GM11168 (cell line): ENCODE data around the gene COL23A1.
"Not testable (repeated sequence)": the region's sequence is repeated elsewhere in the genome, so short reads cannot be mapped to it uniquely, and the experiment has no call there.

Source experiments
- in situ Hi-C: fragments of 300-500 bp; cut with MboI; formaldehyde crosslinking; loops from one replicate; pipeline ENCODE4 v1.12.0; 2022; ENCODE audit warnings: low sequenced_read_pairs; ENCODE audit not compliant: unreplicated experiment

COL23A1 gene

DNA sequence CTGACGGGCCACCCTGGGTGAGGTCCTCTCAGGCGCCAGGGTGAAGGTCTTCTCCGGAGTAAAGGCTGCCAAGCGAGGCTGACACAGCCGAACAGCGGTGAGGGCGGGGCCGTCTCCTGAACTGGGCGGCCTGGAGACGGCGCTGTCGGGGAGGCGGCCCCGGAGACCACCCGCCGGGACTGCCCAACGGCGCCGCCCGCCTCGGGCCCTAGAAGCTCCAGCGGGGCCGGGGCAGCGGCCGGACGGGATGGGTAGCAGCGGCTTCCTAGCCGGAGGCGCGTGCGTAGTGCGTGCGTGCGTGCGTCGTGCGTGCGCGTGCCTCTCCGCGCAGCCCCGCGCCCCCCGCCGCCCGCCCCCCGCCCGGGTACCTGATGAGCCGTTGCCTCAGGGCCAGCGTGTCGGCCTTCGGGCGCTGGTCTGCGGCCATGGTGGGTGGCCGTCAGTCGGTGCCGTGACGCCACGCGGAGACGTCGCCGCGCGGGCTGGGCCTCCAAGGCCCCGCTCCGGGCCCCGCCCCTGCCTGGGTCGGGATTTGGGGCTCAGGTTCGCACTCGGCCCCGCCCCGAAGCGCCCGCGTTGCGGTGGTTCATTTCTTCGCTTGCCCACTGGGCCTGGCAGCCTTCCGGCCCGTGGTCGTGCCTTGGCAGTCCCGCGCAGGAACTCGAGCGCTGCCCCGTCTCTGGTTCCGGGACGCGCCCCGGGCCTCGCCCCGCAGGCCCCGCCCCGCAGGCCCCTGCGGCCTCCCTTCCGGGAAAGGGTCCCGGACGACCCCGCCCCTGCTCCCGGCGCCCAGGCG lies 357.9 kb downstream of the COL23A1 start, which contains the start of gene PHYKPL:
Gene PHYKPL (minus strand): TSS at position 679 of the 796 bp plus-strand sequence. CDS start 252 bp downstream, at position 427.
- in situ Hi-C loops = no loop called here

DNA sequence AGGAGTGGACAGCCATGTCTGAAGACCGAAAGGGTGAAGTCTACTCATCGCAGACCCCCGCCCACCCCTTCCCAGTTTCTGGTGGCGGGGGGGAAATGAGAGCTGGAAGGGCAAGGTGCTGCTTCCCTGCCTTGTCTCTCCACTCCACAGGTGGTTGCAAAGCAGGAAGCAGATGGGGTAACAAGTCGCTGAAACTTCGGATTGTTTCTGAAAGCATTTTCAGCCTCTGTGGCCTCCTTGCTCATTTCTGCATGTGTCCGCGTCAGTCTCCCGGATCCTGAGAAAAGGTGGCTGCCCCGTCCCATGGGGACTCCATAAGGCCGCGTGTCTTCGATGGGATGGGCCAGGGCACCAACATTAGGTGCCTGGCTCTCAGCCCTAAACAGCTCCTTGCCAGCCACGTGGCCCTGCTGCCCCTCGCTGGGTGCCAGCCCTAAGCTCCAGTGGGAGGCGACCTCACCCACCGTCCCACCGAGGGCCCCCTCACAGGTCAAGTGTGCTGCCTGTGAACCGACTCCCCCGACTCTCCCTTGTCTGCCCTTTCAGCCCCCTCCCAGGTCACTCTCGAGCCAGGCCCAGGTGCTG lies 358.6 kb downstream of the COL23A1 start:
- in situ Hi-C loops = no loop called here

DNA sequence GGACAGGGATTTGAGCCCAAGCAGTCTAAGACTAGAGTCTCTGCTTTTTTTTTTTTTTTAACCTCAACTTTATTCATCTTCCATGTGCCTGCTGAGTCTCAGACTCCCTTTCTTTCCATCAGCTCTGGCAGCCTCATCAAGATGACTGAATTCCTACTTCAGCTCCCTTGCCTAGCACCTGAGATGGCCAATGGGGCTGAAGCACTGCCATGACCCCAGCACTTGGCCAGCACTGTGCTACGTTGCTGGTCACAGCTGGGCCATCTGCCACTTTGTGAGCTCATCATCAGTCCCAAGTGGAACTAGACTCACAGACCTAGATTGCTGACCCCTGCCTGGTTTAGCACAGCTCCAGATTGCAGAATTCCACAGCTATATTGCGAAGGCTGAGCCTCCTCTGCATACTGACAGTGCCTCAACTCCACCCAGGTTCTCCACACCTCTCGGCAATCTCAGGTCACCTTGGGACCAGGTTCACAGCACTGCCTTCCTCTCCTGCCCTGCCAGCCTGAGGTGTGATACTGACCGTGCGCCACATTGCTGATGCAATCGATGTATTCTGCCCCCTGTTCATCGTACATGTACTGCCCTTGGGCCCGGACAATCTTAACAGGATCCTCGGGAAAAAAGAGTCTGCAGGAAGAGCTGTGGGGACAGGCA lies 359.2 kb downstream of the COL23A1 start:
- in situ Hi-C loops = no loop called here

DNA sequence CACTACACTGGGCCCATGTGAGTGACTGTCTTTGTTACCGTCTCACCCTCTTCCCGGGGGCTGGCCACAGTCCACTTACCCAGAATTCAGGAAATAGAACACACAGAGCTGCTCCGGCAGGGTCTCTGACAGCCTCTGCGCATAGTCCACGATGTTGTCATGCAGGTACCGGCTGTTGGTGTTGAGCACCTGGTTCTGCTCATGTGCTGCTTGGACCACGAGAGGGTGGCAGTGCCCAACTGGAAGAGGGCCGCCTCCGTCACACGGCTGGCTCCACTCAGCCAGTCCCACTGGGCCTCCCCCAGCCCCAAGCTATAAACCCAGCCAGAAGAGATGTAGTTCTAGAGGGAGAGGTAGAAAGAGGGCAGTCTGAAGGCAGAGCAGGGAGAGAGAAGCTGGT lies 360.3 kb downstream of the COL23A1 start:
- in situ Hi-C loops = no loop called here

DNA sequence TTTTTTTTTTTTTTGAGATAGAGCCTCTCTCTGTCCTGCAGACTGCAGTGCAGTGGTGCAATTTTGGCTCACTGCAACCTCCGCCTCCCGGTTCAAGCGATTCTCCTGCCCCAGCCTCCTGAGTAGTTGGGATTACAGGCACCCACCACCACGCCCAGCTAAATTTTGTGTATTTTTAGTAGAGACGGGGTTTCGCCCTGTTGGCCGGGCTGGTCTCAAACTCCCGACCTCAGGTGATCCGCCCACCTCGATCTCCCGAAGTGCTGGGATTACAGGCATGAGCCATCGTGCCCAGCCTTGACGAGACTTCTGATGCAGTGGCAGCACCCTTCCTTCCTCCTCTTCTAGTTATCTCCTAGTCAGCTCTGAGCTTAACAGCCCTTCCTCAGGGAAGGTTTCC lies 361.1 kb downstream of the COL23A1 start:
- in situ Hi-C loops = not testable (repeated sequence)

DNA sequence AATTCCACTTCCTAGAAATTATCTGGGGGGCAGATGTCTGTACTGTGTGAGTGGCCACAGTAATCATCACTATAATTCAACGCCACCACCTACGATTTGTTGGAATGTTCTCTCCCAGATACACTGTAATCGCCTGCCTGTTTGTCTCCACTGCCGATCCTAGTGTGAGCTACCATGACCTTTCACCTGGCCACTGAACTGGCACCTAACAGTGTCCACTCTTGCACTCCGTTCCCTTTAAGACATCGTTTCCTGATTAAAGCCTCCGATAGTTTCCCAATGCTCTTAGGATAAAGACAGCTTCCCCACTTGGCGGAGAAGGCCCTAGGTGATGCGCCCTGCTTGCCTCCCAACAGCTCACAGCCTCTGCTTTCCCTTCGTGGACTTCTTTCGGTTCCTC lies 361.6 kb downstream of the COL23A1 start:
- in situ Hi-C loops = no loop called here

DNA sequence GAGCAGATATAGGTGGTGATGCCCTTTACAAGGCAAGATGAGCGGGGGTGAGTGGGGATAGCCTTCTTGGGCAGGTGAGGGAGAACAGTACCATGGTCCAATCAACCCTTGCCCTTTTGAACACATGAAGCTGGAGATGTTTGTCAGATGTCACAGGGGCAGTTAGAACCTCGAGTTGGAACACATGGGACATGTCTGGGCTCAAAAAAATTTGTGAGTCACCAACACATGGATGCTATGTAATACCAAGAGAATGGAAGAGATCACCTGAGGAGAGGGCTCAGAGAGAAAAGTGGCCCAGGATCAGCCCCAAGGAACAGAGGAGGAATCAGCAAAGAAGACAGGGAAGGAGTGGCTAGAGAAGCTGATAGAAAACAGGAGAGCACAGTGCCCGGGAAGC lies 362.3 kb downstream of the COL23A1 start:
- in situ Hi-C loops = no loop called here

DNA sequence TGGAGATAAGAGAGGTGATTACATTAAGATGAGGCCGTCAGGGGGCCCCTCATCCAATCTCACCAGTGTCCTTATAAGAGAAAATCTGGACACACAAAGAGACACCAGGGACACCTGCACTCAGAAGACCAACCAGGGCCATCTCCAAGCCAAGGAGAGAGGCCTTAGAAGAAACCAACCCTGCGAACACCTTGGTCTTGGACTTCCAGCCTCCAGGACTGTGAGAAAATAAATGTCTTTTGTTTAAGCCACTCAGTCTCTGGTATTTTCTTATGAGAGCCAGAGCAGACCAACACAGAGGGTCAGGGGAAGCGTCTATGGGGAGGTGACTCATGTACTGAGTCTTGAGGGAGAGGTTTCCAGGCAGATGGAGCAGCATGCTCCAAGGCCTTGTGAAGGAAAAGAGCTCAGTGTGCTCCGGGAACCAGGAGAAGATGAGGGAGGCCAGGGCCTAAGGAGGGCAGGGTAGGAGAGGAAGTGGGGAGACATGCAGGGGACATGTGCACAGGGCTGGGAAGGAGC lies 363.0 kb downstream of the COL23A1 start:
- in situ Hi-C loops = no loop called here

DNA sequence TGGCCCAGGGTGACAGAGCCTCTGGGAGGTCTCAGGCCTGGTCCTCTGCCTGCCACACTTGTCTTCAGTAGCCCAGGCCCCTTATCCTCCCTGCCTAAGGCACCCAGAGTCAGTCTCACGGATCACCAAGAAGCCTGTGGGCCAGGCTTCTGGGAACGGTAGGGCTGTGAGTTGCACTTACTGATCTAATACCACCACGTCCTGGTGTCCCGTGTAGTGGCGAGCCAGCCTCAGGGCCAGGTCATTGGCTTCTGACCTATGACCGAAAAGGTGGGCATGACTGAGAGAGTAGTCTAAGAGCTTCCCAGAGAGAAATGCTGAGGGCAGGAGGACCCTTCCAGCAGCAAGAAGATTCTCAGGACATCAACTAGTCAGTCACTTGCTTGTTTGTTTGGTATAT lies 365.0 kb downstream of the COL23A1 start:
- in situ Hi-C loops = no loop called here

DNA sequence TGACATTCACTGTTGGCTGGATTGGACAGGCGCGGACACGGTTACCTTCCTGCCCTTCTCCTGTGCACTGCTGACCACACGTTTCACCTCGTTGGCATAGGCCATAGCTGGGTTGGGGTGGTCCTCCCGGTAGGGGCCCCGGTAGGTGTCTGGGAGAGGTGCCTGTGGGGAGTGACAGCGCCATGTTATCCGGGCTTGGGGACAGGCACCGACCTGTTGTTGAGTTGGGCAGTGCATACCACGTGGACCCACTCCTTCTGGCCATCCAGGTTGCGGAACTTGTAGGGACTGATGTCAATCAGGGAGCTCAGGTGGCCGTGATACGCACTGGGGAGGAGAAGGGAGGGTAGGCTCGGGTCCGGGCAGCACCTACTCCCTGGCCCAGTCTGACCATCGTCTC lies 365.8 kb downstream of the COL23A1 start:
- in situ Hi-C loops = no loop called here

DNA sequence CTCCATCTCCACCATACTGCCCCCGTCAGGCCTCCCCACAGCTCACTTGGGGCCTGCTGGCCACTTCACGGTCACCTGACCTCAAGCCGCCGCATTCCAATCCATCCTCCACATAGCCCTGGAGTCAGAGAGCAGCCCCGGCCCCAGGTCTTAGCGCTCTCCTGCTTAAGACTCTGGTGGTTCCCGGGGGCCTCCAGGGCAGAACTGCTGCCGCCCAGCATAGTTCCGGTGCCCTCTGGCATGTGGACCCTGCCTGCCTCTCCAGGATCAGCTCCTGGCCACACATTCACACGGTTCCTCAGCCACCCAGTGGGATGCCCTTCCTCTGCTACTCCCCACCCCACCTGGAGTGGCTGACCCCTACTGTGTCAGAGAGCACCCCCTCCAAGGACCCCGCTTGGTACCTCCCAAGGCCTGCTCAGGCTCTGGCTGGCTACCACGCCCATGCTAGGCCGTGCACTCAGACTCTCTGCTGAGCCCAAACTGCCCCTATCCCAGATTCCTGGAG lies 366.3 kb downstream of the COL23A1 start:
- in situ Hi-C loops = no loop called here

DNA sequence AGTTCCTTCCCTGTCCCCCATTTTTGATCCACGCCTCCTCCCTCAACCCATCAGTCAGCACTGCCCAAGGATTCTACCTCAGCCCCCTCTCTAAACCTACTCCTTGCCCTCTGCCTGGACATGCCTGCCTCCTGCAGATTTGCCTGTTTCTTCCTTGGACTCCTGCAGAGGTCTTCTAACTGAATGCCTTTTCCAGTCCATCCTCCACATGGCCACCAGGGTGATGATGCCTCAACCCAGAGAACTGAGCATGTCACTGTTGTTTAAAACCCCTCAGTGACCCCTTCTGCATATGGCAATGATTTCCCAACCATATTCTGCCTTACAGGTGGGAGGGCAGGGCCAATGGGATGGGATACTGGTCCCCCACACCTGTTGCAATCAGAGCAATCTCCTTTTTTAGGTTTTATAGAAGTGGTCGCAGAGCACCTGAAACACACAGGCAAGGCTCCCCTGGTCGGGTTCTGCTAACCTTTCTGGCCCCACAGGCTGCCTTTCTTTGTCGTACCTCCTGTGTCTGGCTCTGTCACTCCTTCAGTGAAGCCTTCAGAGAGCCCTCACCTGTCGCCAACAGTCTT lies 366.9 kb downstream of the COL23A1 start:
- in situ Hi-C loops = no loop called here

DNA sequence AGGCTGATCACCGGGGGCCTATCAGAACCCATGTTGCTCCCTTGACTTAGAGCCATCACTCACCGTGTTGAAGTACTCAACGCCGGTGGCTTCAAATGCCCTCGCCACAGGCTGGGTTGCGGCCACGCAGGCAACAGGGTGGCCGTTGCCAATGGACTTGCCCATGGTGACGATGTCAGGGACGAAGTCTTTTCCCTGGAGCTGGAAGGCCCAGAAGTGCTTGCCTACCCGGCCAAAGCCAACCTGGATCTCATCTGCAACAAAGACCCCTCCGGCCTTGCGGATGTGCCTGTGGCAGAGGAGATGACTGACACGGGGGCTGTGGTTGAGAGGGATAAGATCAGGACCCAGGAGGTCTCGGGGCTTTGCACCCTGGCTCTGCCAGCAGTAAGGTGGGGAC lies 367.9 kb downstream of the COL23A1 start:
- in situ Hi-C loops = no loop called here

DNA sequence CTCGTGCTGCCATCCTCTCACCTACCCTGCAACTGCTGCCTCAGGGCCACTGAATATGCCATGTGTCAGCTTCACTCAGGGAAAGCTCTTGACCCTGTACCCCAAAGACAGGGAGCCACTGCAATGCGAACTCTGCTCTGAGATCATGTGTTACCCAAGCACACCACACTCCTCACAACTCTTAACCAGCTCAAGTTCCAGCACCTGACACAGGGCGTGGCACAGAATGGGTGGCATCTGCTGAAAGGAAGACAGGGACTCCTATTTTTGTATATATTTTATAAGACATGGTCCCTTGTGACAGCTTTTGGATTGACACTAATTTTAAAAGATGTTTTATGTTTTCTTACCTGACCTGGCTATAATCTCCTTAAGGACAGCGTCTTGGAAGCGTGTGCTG lies 368.3 kb downstream of the COL23A1 start:
- in situ Hi-C loops = no loop called here

DNA sequence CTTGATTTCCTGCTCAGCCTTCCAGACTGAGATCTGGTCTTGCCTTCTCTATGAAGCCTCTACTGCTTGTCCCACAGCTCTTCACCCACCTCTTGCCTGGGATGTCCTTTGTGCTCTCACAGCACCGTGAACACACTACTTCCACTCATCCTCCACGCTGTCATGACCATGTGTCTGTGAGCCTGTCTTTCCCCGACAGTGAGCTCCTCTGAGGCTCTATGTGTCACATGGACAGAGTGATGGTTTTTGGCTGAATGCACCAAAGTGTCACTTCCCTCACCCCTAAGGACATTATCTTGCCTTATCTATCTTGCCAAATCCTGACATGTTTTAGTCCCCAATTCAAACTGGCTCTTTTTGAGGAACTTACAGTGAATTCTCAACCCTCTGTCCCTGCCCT lies 368.9 kb downstream of the COL23A1 start:
- in situ Hi-C loops = no loop called here

DNA sequence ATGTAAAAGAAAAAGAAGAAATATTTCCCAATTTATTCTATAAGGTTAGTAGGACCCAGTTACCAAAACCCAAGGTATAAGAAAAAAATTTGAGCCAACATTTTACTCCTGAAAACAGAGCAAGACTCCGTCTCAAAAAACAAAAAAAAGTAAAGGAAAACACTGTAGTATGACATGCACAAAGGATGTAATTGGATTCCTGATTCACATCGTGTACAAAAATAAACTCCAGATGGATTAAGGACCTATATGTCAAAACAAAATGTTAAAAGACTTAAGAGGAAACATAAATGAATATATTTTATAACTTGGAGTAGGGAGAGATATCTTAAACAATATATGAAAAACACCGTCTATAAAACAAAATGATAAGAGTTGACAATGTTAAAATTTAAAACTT lies 371.4 kb downstream of the COL23A1 start:
- in situ Hi-C loops = no loop called here

DNA sequence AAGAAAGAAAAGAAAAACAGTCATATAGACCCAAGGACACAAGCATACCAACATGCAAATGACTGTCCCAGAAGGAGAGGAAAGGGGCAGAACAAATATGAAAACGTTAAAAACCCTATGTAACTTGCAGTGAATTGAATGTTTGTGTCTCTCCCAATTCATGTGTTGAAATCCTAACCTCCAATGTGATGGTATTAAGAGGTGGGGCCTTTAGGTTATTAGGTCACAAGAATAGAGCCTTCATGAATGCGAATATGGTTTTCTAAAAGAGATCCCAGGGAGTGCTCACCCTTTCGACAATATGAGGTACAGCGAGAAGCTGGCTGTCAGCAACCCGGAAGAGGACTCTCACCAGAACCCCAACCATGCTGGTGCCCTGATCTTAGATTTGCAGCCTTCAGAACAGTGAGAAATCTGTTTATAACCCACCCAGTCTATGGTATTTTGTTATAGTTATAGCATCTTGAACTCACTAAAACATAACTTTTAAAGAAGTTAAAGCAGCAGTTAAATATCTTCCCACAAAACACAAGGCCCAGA lies 371.9 kb downstream of the COL23A1 start:
- in situ Hi-C loops = no loop called here

DNA sequence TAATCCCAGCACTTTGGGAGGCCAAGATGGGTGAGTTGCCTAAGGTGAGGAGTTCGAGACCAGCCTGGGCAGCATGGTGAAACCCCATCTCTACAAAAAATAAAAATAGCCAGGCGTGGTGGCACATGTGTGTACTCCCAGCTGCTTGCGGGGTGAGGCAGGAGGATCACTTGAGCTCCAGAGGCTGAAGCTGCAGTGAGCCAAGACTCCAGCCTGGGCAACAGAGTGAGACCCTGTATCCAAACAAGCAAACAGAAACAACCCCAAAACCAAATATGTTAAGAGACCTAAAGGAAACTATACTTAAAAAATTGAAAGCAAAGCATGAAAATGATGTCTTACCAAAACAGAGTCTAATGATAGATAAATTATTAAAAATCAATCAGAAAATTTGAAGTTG lies 373.4 kb downstream of the COL23A1 start:
- in situ Hi-C loops = no loop called here

DNA sequence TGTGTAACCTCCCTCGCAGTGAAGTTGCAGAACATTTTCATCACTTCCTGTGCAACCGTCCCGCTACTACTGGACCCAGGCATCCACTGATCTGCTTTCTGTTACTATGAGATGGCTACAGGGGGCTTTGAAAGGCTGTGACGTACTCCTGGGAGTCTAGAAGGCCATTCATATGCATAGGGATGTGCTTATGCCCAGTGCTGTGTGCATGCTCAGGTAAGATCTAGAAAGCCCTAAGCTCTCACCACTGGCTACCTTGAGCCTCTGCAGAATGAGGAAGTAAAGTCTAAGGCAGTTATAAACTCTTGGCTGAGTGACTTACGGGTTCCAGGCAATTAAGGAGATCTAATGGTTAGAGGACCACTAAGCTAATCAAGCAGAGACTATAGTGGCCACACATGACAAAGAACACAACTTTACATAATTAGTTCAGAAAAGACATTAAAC lies 374.1 kb downstream of the COL23A1 start:
- in situ Hi-C loops = no loop called here

DNA sequence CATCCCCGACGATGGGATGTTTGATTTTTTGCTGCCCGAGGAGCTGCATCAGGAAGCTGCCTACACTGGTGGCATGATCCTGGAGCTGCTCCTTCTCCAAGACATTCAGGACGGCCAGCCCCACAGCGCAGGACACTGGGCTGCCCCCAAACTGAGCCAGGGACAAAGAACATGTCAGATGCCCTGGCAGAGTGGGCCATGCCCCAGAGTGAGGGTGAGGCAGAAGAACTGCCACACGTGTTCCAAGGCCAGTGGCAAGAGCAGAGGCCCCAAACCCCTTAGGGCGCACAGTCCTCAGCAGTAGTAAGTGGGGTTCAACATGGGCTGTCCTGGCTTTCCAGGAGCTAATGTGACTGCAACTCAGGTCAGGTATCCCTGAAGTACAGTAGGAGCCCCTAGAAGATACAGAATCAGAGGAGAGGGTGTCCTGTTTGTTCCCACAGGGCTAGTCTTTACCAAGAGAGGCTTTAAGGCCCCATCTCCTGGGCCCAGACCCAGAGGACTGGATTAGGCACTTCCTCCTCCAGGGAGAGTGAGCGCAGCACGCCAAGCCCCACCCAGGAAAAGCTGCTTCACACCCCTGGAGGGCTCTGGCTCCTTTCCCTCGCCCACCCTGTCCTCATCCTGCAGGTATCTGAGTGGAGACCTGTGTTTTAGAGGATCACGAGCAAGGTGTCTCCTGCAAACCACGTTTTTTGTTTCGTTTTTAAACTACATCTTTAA lies 374.8 kb downstream of the COL23A1 start:
- in situ Hi-C loops = no loop called here
